SK-N-SH treated with all-trans-retinoic acid at 6 μM for 48 hours (cell line): ENCODE measurements around the gene WNT10A.

Source experiments
- ATAC-seq: fragments of 200-7000 bp; cut with Tn5 transposase; 3 replicates; pipeline ENCODE4 v1.9.1; 2020; ENCODE audit warnings: mild to moderate bottlenecking, moderate library complexity
- ARNTL ChIP-seq: fragments of 450-650 bp; formaldehyde crosslinking; IDR thresholded peaks from 2 replicates; pipeline ENCODE4 v1.5.0; 2020; ENCODE audit warnings: low read depth, mild to moderate bottlenecking, moderate library complexity, borderline replicate concordance
- BACH2 ChIP-seq: fragments of 250-450 bp; sonication (Bioruptor Pico); IDR thresholded peaks from 2 replicates; pipeline ENCODE4 v1.9.0; 2021; ENCODE audit warnings: mild to moderate bottlenecking, borderline replicate concordance
- CSDC2 ChIP-seq: fragments of 250-450 bp; sonication (Bioruptor Pico); IDR thresholded peaks from 2 replicates; pipeline ENCODE4 v1.5.0; 2020; ENCODE audit warnings: mild to moderate bottlenecking, moderate library complexity
- CSRNP3 ChIP-seq: fragments of 250-450 bp; sonication (Bioruptor Pico); IDR thresholded peaks from 2 replicates; pipeline ENCODE4 v1.5.1; 2021; ENCODE audit warnings: mild to moderate bottlenecking, moderate library complexity
- ESRRG ChIP-seq: fragments of 250-450 bp; sonication (Bioruptor Pico); IDR thresholded peaks from 2 replicates; pipeline ENCODE4 v1.6.1; 2021; ENCODE audit warnings: mild to moderate bottlenecking
- GLIS3 ChIP-seq: fragments of 250-450 bp; sonication (Bioruptor Pico); IDR thresholded peaks from 2 replicates; pipeline ENCODE4 v1.5.0; 2020; ENCODE audit warnings: mild to moderate bottlenecking, moderate library complexity
- ISL1 ChIP-seq: fragments of 250-450 bp; sonication (Bioruptor Pico); IDR thresholded peaks from 2 replicates; pipeline ENCODE4 v2.1.2; 2022; ENCODE audit warnings: mild to moderate bottlenecking, moderate library complexity
- OSR1 ChIP-seq: fragments of 250-450 bp; sonication (Bioruptor Pico); IDR thresholded peaks from 2 replicates; pipeline ENCODE4 v1.8.0; 2022; ENCODE audit warnings: moderate library complexity, mild to moderate bottlenecking, inconsistent platforms
- POU6F1 ChIP-seq: fragments of 250-450 bp; sonication (Bioruptor Pico); IDR thresholded peaks from 2 replicates; pipeline ENCODE4 v1.8.0; 2021; ENCODE audit warnings: low read depth, mild to moderate bottlenecking, moderate library complexity, borderline replicate concordance
- PPARA ChIP-seq: fragments of 250-450 bp; sonication (Bioruptor Pico); IDR thresholded peaks from 2 replicates; pipeline ENCODE4 v1.5.0; 2020; ENCODE audit warnings: mild to moderate bottlenecking, borderline replicate concordance
- RARB ChIP-seq: fragments of 250-450 bp; sonication (Bioruptor Pico); IDR thresholded peaks from 2 replicates; pipeline ENCODE4 v1.8.0; 2021; ENCODE audit warnings: mild to moderate bottlenecking, moderate library complexity
- SNAI2 ChIP-seq: fragments of 250-450 bp; sonication (Bioruptor Pico); IDR thresholded peaks from 2 replicates; pipeline ENCODE4 v1.5.0; 2020; ENCODE audit warnings: mild to moderate bottlenecking, moderate library complexity
- TCF4 ChIP-seq: fragments of 250-450 bp; sonication (Bioruptor Pico); IDR thresholded peaks from 2 replicates; pipeline ENCODE4 v1.8.0; 2021; ENCODE audit warnings: mild to moderate bottlenecking, moderate library complexity, borderline replicate concordance
- TOX ChIP-seq: fragments of 250-450 bp; sonication (Bioruptor Pico); IDR thresholded peaks from 2 replicates; pipeline ENCODE4 v1.8.0; 2021; ENCODE audit warnings: mild to moderate bottlenecking, moderate library complexity, borderline replicate concordance
- ZC3H10 ChIP-seq: fragments of 250-450 bp; sonication (Bioruptor Pico); IDR thresholded peaks from 2 replicates; pipeline ENCODE4 v1.5.1; 2021; ENCODE audit warnings: mild to moderate bottlenecking, moderate library complexity
- ZFP3 ChIP-seq: fragments of 250-450 bp; sonication (Bioruptor Pico); IDR thresholded peaks from 2 replicates; pipeline ENCODE4 v1.5.0; 2020; ENCODE audit warnings: mild to moderate bottlenecking, moderate library complexity
- ZFP30 ChIP-seq: fragments of 450-650 bp; formaldehyde crosslinking; IDR thresholded peaks from 2 replicates; pipeline ENCODE4 v1.5.0; 2022; ENCODE audit warnings: mild to moderate bottlenecking, moderate library complexity
- ZNF565 ChIP-seq: fragments of 450-650 bp; formaldehyde crosslinking; conservative IDR thresholded peaks from 2 replicates; pipeline ENCODE4 v1.5.0; 2020; ENCODE audit warnings: low read depth, mild to moderate bottlenecking, moderate library complexity
- ZNF70 ChIP-seq: fragments of 450-650 bp; formaldehyde crosslinking; IDR thresholded peaks from 2 replicates; pipeline ENCODE4 v1.5.0; 2020; ENCODE audit warnings: mild to moderate bottlenecking, moderate library complexity
- ZNF8 ChIP-seq: fragments of 450-650 bp; formaldehyde crosslinking; IDR thresholded peaks from 2 replicates; pipeline ENCODE4 v1.5.0; 2020; ENCODE audit warnings: mild to moderate bottlenecking, moderate library complexity
- TF ChIP-seq, protein P1 (sequence below): fragments of 250-450 bp; sonication (Bioruptor Pico); IDR thresholded peaks from 2 replicates; pipeline ENCODE4 v1.8.0; 2020; ENCODE audit warnings: mild to moderate bottlenecking, moderate library complexity, borderline replicate concordance
- TF ChIP-seq, protein P2 (sequence below): fragments of 250-450 bp; sonication (Bioruptor Pico); IDR thresholded peaks from 2 replicates; pipeline ENCODE4 v1.5.1; 2020; ENCODE audit warnings: low read depth, mild to moderate bottlenecking, moderate library complexity
- TF ChIP-seq, protein P3 (sequence below): fragments of 250-450 bp; sonication (Bioruptor Pico); IDR thresholded peaks from 2 replicates; pipeline ENCODE4 v1.5.0; 2020; ENCODE audit warnings: mild to moderate bottlenecking, moderate library complexity

The WNT10A gene

GRCh38 chr2:218837495-218837894, 43.2 kb upstream of the WNT10A start:
- no peak for ATAC-seq
- TF ChIP-seq ZFP30, result no peak
- TF ChIP-seq, protein P1, sequence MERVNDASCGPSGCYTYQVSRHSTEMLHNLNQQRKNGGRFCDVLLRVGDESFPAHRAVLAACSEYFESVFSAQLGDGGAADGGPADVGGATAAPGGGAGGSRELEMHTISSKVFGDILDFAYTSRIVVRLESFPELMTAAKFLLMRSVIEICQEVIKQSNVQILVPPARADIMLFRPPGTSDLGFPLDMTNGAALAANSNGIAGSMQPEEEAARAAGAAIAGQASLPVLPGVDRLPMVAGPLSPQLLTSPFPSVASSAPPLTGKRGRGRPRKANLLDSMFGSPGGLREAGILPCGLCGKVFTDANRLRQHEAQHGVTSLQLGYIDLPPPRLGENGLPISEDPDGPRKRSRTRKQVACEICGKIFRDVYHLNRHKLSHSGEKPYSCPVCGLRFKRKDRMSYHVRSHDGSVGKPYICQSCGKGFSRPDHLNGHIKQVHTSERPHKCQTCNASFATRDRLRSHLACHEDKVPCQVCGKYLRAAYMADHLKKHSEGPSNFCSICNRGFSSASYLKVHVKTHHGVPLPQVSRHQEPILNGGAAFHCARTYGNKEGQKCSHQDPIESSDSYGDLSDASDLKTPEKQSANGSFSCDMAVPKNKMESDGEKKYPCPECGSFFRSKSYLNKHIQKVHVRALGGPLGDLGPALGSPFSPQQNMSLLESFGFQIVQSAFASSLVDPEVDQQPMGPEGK (CRISPR knock-in tag), result no peak
- no peak for TF ChIP-seq BACH2 (CRISPR knock-in tag)
- no peak for TF ChIP-seq ZNF565 (CRISPR knock-in tag)
- no peak for TF ChIP-seq CSRNP3
- TF ChIP-seq ARNTL, result no peak
- no peak for TF ChIP-seq GLIS3 (CRISPR knock-in tag)
- no peak for TF ChIP-seq ZNF70 (CRISPR knock-in tag)
- no peak for TF ChIP-seq ESRRG (CRISPR knock-in tag)
- no peak for TF ChIP-seq TCF4 (CRISPR knock-in tag)
- no peak for TF ChIP-seq ISL1 (CRISPR knock-in tag)
- TF ChIP-seq ZC3H10 (CRISPR knock-in tag), result no peak
- no peak for TF ChIP-seq ZFP3
- TF ChIP-seq PPARA (CRISPR knock-in tag), result no peak
- no peak for TF ChIP-seq SNAI2 (CRISPR knock-in tag)
- no peak for TF ChIP-seq CSDC2
- no peak for TF ChIP-seq POU6F1 (CRISPR knock-in tag)
- no peak for TF ChIP-seq TOX (CRISPR knock-in tag)
- TF ChIP-seq, protein P2, sequence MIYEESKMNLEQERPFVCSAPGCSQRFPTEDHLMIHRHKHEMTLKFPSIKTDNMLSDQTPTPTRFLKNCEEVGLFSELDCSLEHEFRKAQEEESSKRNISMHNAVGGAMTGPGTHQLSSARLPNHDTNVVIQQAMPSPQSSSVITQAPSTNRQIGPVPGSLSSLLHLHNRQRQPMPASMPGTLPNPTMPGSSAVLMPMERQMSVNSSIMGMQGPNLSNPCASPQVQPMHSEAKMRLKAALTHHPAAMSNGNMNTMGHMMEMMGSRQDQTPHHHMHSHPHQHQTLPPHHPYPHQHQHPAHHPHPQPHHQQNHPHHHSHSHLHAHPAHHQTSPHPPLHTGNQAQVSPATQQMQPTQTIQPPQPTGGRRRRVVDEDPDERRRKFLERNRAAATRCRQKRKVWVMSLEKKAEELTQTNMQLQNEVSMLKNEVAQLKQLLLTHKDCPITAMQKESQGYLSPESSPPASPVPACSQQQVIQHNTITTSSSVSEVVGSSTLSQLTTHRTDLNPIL (CRISPR knock-in tag), result no peak
- TF ChIP-seq, protein P3, sequence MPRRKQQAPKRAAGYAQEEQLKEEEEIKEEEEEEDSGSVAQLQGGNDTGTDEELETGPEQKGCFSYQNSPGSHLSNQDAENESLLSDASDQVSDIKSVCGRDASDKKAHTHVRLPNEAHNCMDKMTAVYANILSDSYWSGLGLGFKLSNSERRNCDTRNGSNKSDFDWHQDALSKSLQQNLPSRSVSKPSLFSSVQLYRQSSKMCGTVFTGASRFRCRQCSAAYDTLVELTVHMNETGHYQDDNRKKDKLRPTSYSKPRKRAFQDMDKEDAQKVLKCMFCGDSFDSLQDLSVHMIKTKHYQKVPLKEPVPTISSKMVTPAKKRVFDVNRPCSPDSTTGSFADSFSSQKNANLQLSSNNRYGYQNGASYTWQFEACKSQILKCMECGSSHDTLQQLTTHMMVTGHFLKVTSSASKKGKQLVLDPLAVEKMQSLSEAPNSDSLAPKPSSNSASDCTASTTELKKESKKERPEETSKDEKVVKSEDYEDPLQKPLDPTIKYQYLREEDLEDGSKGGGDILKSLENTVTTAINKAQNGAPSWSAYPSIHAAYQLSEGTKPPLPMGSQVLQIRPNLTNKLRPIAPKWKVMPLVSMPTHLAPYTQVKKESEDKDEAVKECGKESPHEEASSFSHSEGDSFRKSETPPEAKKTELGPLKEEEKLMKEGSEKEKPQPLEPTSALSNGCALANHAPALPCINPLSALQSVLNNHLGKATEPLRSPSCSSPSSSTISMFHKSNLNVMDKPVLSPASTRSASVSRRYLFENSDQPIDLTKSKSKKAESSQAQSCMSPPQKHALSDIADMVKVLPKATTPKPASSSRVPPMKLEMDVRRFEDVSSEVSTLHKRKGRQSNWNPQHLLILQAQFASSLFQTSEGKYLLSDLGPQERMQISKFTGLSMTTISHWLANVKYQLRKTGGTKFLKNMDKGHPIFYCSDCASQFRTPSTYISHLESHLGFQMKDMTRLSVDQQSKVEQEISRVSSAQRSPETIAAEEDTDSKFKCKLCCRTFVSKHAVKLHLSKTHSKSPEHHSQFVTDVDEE (CRISPR knock-in tag), result no peak
- TF ChIP-seq, all 23 proteins: peak for 0

GRCh38 chr2:218839430-218839829, 41.2 kb upstream of the WNT10A start:
- no peak for ATAC-seq
- TF ChIP-seq CSRNP3 (no peak), TCF4 (CRISPR knock-in tag) (no peak), ZNF70 (CRISPR knock-in tag) (no peak), ZNF8 (CRISPR knock-in tag) (no peak), CSDC2 (no peak)

GRCh38 chr2:218839888-218840287, 40.8 kb upstream of the WNT10A start:
- ATAC-seq, result no peak
- TF ChIP-seq SNAI2 (CRISPR knock-in tag) (no peak), ZFP30 (no peak), ZNF565 (CRISPR knock-in tag) (no peak), BACH2 (CRISPR knock-in tag) (no peak), TCF4 (CRISPR knock-in tag) (no peak), ISL1 (CRISPR knock-in tag) (no peak), ZNF70 (CRISPR knock-in tag) (no peak), ARNTL (no peak), ESRRG (CRISPR knock-in tag) (no peak), POU6F1 (CRISPR knock-in tag) (no peak), OSR1 (no peak), RARB (CRISPR knock-in tag) (no peak), ZC3H10 (CRISPR knock-in tag) (no peak), GLIS3 (CRISPR knock-in tag) (no peak), PPARA (CRISPR knock-in tag) (no peak), ZFP3 (no peak), CSDC2 (no peak)
- TF ChIP-seq, protein P1 (CRISPR knock-in tag), result no peak
